ENCODE measurements around the gene RREB1.

The RREB1 gene

DNA sequence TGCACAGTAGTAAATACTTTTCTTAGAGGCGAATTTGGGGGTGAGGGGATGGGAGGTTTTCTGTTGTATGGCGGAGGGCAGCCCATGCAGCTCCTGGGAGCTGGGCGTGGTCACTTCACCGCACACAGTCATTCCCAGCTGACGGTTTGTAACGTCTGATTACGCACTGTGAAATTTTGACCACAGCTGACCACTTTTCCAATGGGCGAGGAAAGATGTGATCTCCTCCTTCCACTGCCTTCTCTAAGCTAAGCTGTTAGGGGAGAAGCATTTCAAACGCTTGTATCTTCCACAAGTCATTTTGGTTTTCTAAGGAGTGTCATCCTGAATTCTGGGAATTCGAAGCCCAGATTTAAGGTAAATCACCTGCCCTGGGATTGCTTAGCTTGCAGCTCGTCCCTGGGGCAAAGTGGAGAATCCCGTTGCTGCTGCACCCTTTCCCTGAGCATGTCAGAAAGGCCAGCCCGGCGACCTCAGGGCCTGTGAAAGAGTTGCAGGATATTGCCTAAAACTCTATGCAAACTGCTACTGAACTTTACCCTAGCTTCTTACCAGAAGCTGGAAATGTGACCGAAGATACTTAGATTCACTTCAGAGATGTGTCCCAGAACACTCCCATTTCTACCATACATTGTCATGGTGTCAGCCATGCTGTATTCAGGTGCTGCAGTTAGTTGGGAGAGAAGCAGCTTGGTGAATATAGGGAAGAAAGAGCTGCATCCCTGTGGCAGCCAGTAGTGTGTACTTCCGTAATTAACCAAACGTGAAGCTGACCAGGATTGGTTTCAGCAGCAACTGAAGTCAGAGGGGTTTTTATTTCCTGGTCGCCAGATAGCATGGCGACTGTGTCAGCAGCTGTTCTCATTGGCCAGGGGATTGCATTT lies 58.9 kb downstream of the RREB1 start:
- no peak overlapping the region for H3K4me3 ChIP-seq (ENCODE audit: control insufficient read depth, low read depth, low read length)
- TF ChIP-seq, protein P1, sequence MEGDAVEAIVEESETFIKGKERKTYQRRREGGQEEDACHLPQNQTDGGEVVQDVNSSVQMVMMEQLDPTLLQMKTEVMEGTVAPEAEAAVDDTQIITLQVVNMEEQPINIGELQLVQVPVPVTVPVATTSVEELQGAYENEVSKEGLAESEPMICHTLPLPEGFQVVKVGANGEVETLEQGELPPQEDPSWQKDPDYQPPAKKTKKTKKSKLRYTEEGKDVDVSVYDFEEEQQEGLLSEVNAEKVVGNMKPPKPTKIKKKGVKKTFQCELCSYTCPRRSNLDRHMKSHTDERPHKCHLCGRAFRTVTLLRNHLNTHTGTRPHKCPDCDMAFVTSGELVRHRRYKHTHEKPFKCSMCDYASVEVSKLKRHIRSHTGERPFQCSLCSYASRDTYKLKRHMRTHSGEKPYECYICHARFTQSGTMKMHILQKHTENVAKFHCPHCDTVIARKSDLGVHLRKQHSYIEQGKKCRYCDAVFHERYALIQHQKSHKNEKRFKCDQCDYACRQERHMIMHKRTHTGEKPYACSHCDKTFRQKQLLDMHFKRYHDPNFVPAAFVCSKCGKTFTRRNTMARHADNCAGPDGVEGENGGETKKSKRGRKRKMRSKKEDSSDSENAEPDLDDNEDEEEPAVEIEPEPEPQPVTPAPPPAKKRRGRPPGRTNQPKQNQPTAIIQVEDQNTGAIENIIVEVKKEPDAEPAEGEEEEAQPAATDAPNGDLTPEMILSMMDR (IDR thresholded peaks at IDR 0.05; ENCODE audit: control insufficient read depth, insufficient read depth, low read depth, low read length, missing control alignments): no peak
- DNase-seq (ENCODE audit: low read depth): no peak

DNA sequence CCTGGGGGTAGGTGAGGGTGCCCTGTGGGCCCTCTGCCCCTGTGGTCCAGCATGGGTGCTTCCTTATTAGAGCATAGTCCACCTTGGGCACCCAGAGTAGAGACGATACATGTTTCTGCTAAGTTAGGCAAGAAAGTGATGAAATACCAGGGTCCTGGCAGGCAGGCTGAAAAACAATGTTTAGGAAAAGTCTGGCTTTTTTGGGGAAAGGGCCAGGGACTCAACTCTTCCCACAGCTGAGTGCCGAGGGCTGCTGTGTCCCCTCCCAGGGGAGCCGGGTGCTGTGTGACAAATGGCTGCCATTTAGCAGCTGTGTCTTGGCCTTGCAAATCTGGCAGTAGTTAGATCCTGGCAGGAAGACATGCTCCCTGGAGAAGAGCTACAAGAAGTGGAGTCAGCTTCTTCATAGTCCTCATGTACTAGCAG lies 61.5 kb downstream of the RREB1 start:
- no peak for DNase-seq (ENCODE audit: low read depth)
- H3K4me3 ChIP-seq (ENCODE audit: control insufficient read depth, low read depth, low read length): no peak overlapping the region
- TF ChIP-seq, protein P1 (IDR thresholded peaks at IDR 0.05; ENCODE audit: control insufficient read depth, insufficient read depth, low read depth, low read length, missing control alignments): no peak

DNA sequence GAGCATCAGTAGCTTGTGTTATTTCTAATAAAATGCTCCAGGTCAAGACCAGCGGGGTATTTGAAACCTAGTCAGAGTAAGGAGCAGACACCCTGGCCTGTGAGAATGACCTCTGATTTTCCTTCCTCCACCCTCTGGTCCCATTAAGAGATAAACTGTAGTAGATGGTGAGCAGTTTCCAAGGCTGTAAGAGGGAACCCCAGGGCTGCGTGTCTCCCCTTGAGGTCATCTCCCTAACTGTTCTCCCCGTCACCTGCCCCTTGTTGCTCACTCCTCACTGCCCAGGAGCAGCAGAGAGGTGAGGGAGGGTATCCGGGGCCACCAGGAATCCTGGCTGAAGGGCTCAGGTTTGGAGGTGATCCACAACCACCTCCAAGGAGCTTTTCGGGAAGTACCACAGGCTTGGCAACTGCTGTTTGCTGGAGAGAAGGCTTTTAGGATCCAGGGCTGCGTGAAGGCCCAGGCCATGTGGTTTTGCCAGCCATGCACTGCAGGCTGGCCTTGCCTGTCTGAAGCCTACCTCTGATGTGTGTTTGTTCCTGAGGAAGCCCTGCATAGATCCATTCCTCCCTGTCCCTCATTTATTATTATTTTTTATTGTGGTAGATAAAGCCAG lies 62.5 kb downstream of the RREB1 start:
- TF ChIP-seq, protein P1 (IDR thresholded peaks at IDR 0.05; ENCODE audit: control insufficient read depth, insufficient read depth, low read depth, low read length, missing control alignments): no peak
- no peak for DNase-seq (ENCODE audit: low read depth)

DNA sequence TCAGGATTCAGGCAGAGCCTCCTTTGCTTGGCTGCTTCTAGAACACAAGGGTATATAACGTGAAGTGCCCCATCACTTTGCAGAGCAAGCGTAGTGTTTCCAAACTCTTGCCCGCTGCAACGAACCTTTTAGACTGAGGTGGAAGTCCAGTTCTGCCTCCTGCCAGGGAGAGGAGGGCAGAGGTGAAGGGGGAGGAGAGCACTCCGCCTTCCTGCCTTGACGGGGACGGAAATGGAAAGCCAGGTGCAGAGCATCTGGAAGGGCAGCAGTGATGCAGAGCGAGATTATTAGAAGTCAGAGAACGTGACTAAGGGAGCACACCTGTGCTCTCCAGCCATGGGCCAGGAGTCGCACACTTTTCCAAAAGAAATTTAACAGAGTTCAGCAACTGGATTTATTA lies 63.4 kb downstream of the RREB1 start:
- TF ChIP-seq, protein P1 (IDR thresholded peaks at IDR 0.05; ENCODE audit: control insufficient read depth, insufficient read depth, low read depth, low read length, missing control alignments): no peak
- no peak for DNase-seq (ENCODE audit: low read depth)
- H3K4me3 ChIP-seq (ENCODE audit: control insufficient read depth, low read depth, low read length): no peak overlapping the region

More for the DNA sequence above, 62.5 kb downstream of the RREB1 start:
- H3K4me3 ChIP-seq (ENCODE audit: control insufficient read depth, low read depth, low read length): no peak overlapping the region

DNA sequence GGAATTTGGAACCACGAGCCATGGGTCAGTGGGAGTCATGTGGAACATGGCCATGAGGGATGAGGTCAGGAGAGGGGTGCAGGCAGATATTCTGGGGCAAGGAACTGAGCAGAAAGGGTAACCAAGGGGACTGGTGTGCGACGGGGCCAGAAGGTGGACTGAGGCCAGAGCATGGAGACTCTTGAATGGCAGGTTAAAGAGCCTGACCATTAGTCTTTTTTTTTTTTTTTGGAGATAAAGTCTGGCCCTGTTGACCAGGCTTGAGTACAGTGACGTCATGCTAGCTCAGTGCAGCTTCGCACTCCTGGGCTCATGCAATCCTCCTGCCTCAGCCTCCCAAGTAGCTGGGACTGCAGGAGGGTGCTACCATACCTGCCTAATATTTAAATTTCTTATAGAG lies 64.0 kb downstream of the RREB1 start:
- DNase-seq (ENCODE audit: low read depth): no peak
- H3K4me3 ChIP-seq (ENCODE audit: control insufficient read depth, low read depth, low read length): no peak overlapping the region
- TF ChIP-seq, protein P1 (IDR thresholded peaks at IDR 0.05; ENCODE audit: control insufficient read depth, insufficient read depth, low read depth, low read length, missing control alignments): no peak

DNA sequence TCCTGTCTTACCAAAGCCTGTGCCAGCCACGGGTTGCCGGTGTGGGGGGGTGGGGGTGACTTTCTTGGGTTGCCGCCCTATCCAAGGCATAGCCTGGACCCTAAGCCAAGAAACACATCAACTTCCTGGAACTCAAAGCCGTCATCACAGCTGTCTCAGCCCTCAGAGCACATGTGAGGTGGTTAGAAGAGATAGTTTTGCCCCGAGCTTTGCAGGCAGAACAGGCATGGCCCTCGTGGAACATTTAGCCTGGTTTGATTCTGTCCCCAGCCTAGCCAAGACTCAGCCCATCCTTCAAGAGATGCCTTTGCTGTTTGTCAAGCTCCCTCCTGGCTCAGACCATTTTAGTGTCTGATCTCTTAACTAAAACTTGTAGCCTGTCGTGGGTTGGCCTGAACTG lies 64.9 kb downstream of the RREB1 start:
- DNase-seq (ENCODE audit: low read depth): no peak
- TF ChIP-seq, protein P1 (IDR thresholded peaks at IDR 0.05; ENCODE audit: control insufficient read depth, insufficient read depth, low read depth, low read length, missing control alignments): no peak

More for the DNA sequence above, 64.9 kb downstream of the RREB1 start:
- H3K4me3 ChIP-seq (ENCODE audit: control insufficient read depth, low read depth, low read length): no peak overlapping the region

Measured in AG09309 (cell line).